Occipital lobe (tissue), 2 donors: ENCODE measurements around the gene BMI1. TPM values are rescaled to one million over a fixed set of nuclear protein-coding genes. Genes with fewer than 3 reads are reported as not detected.

Experiments used
- DNase-seq: peaks from one replicate; lab custom pipeline; 2025; lab: John Stamatoyannopoulos, UW
- total RNA-seq: library from RNA; depleted of rRNA; stranded (reverse); fragments of >200 nt; gene quantifications from one replicate; pipeline ENCODE4 v1.2.3, GENCODE V29; 2014

BMI1 gene
- total RNA-seq, 1 donor from 2014 or later = 138 TPM

GRCh38 chr10:22319547-22319979, 1.3 kb upstream of the BMI1 start:
- no peak for DNase-seq

DNA sequence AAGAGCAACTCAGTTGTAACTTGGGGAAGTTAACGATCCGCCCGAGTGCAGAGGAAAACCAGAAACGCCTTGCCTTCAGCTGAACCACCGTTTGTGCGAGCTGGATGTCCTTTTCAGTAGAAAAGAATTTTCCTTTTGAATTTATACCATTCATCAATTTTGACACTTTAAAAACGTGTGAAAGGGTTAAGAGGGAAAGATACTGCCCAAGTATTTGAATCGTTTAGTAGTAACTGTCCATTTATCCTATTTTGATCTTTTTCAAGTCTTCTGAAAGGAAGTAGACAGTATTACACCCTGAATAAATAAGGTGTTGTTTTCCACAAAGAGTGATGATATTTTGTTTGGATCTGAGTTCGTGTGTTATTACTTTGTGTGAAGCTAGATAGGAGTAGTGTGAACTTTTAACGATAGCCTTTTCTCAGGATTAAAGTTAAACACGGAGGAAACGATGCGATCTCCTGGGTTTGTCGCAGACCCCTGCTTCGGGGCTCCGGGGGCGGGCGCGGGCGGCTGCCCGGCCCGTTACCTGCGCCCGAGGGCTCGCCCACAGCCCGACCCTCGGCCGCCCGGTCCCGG, 830 bp upstream of the BMI1 start:
- no peak for DNase-seq

DNA sequence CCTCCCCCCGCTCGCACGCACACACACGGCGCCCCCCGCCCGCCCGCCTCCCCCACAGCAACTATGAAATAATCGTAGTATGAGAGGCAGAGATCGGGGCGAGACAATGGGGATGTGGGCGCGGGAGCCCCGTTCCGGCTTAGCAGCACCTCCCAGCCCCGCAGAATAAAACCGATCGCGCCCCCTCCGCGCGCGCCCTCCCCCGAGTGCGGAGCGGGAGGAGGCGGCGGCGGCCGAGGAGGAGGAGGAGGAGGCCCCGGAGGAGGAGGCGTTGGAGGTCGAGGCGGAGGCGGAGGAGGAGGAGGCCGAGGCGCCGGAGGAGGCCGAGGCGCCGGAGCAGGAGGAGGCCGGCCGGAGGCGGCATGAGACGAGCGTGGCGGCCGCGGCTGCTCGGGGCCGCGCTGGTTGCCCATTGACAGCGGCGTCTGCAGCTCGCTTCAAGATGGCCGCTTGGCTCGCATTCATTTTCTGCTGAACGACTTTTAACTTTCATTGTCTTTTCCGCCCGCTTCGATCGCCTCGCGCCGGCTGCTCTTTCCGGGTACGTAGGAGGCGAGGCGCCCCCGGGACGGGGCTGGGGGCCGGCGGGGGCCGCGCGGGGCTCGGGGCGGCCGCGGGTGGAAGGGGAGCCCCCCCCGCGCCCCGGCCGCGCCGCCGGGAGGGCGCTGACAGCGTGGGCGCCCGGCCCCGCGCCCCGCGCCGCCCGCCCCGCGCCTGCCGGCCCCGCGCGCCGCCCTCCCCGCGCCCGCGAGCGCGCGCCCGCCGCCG, 441 bp downstream of the BMI1 start:
- peak; percentile 74 for DNase-seq

DNA sequence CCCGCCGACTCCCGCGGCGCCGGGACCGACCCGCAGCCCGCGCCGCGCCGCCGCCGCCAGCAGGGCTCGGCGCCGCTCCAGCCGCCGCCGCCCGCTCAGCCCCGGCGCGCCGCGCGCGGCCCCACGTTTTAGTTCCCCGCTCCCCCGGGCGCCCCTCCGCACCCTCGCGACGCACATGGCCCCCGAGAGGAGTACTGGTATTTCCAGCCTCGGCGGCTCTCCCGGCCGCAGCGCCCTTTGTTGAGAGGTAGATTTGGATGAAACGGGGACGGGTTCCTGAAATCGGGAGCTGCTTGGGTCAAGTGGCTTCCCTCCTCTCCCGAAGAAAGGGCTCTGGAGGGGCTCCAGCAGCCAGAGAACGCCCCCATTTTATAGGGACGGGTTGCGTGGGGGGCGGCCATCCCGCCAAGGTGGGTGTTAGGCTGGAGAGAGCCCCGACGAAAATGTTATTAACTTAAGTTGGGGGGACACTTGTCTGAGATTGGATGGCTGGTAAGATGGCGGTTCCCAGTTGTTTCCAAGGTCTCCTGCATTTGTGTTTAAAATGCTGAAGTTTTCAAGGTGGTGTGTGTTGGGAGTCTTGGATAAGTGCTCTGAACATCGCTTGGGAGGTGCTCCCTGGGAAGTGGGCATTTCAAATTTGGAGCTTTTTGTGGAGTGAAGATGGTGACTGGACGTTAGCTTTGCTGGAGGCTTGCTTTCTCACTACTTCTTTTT, 1.2 kb downstream of the BMI1 start:
- no peak for DNase-seq

DNA sequence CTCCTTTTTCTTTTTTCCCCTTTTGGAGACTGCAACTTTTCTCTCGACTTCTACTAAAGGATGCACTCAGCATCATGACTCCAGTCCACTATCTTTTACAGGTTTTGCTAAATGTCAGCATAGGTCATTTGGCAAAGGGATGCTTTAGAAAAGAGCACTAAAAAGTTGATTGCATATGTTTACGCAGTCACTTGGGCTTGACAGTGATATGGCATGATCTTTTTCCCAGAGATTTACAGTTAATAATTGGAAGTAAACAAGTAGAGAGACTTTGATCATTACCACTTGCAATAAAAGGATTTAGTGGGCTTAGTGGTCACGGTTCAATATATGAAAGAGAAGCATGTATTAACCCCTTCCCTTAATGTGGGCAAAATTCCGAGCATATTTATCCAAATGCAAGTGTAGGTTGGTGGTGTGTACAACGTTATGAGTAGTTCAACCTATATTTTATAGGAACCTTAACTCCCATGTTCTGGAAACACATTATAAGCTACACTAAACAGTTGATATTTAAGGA, 1.8 kb downstream of the BMI1 start:
- no peak for DNase-seq

- no peak for DNase-seq
These were observed 2.8 kb downstream of the BMI1 start for GRCh38 chr10:22323538-22324305.

DNA sequence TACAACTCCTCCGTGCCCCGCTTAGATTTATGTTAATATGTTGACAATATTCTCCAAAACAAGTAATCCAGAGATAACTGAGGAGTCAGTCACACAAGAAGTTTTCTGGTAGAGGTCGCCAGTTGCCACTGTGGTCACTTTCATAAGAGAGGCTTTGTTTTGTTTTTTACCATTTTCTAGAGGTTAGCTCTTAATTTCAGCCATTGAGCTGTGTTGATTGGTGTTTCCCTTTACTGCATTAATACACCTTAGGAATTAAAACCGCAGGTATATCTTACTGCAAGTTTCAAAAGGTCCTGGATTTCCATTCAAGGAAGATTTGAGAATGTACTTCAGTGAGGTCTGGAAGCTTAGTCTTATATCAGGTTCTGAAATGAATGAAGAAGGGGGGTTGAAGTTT, 3.5 kb downstream of the BMI1 start:
- DNase-seq = no peak

- no peak for DNase-seq
These were observed 4.0 kb downstream of the BMI1 start for GRCh38 chr10:22324893-22325271.

GRCh38 chr10:22325272-22326144, 4.6 kb downstream of the BMI1 start:
- DNase-seq = peak; percentile 49

DNA sequence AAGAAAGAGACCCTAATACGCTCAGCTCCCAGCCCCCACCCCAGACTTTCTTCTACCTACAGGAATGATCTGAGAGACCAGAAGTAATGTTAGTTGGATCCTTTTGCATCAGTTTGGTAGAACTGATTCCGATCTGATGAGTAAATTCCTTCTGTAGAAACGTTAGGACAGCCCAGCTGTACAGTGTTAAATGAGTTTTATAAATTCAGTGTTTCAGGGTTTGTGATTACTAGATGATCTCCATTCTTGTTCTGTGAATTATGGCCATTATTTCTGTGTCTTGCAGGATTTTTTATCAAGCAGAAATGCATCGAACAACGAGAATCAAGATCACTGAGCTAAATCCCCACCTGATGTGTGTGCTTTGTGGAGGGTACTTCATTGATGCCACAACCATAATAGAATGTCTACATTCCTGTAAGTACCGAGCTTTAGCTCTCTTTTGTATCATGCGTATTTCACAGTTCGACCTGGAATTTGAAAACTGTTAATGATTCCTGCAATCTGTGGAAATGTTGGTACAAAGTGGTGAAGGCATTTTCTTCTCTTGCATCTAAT, 5.3 kb downstream of the BMI1 start:
- no peak for DNase-seq

- DNase-seq = no peak
These were observed 8.3 kb downstream of the BMI1 start for GRCh38 chr10:22329150-22329549.

- DNase-seq = no peak
These were observed 11.3 kb downstream of the BMI1 start for GRCh38 chr10:22332116-22332692.

DNA sequence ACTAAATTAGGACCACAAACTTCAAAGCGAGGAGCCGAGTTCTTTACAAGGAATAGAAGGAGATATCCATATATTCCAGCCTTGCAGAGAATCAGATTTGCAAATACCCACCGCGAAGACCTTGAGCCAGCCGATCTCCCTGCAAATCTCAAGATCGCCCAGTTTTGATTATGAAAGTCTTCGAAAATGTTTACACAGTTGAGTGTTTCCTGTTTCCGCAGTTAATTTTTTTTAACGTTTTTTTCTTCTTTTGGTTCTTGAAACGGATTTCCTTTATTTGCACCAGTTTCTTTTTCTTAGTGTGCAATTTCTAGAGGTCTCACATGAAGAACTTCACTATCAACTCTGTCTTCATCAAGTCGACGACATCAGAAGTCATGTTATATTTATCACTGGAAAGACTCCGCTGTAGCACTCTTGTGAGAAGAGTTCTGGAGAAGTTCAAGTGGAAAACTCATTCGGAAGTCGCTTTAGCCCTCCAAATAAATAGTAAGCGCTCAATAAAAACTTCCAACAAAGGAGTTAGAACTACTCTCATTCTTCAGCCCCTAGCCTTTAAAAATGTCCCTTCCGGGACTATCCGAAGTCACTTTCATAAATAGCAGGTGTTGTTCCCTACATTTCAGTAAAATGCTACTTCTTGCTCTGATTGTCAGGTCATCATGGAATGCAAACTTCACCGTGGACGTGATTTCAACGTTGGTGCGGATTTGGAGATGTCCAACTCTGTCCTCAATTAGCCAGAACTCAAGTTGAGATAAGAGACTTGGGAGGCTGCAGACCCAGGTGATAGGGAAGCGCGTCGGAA, 12.5 kb downstream of the BMI1 start:
- DNase-seq = no peak

DNA sequence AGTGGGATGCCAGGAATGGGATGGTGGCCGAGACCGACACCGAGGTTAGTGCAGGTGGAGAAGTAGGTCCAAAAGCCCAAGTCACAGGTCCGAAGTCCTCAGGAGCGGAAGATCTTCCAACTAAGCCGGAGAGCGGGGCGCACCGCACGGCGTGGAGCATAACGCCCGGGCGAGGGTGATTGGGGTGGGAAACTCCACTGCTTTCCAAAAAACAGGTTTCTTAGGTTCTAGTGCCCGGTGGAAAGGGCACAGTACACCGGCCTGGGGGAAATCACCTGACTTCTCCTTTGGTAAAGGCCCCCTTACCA, 13.0 kb downstream of the BMI1 start:
- no peak for DNase-seq

GRCh38 chr10:22334414-22335172, 13.7 kb downstream of the BMI1 start:
- DNase-seq = no peak

GRCh38 chr10:22335173-22335933, 14.5 kb downstream of the BMI1 start:
- DNase-seq = no peak

- no peak for DNase-seq
These were observed 17.4 kb downstream of the BMI1 start for GRCh38 chr10:22338185-22338900.
